Dendritic cell treated with granulocyte-macrophage colony-stimulating factor and Interleukin-4, amounts not matched to agents 40 ng/mL and 50 ng/mL, for 4 days (primary cell): Measurements from ENCODE around the gene SETX.
A peak's percentile ranks its signal among the peaks of the same experiment; 100 is the strongest.

Experiments used
- H3K27ac Mint-ChIP-seq: one replicate; pipeline ENCODE4 v1.8.0; 2022; ENCODE audit warnings: mild to moderate bottlenecking, mixed read lengths
- H3K27me3 Mint-ChIP-seq: one replicate; pipeline ENCODE4 v1.8.0; 2022; ENCODE audit warnings: mild to moderate bottlenecking, mixed read lengths
- H3K36me3 Mint-ChIP-seq: one replicate; pipeline ENCODE4 v1.8.0; 2022; ENCODE audit warnings: low read depth, mixed read lengths
- H3K4me1 Mint-ChIP-seq: one replicate; pipeline ENCODE4 v1.8.0; 2022; ENCODE audit warnings: low read depth, mixed read lengths
- H3K4me3 Mint-ChIP-seq: one replicate; pipeline ENCODE4 v1.8.0; 2022; ENCODE audit warnings: mild to moderate bottlenecking, moderate library complexity, mixed read lengths
- H3K9me3 Mint-ChIP-seq: one replicate; pipeline ENCODE4 v1.8.0; 2022; ENCODE audit warnings: mixed read lengths
- intact Hi-C: fragments of 100-400 bp; cut with micrococcal nuclease; formaldehyde crosslinking; loops from one replicate; pipeline ENCODE4 v1.15.0; 2022

Gene SETX

DNA sequence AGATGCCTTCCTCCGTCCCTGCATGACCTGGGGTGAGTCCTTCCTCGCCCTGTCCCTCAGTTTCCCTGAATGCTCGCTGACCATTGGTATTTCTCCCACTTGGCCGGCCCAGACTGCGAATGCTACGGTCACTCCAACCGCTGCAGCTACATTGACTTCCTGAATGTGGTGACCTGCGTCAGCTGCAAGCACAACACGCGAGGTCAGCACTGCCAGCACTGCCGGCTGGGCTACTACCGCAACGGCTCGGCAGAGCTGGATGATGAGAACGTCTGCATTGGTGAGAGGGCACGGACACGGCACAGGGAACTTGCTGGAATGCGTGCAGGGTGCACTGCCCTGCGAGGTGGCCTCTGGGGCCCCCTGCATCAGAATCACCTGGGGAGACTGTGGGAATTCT, 115.8 kb downstream of the SETX start:
- intact Hi-C loops: loop anchor here (5.0 kb wide), 1 partner anchor 477 kb away; no protein-coding TSS in a partner anchor
- Mint-ChIP-seq H3K27me3 (peaks cover 57% of the 10 kb centered on the region), H3K4me1 (peaks cover 56% of the 10 kb centered on the region), H3K4me3 (no peak overlapping the region), H3K36me3 (peaks cover 11% of the 10 kb centered on the region), H3K27ac (peak overlapping the region; percentile 49), H3K9me3 (no peaks in the 10 kb centered on the region)

DNA sequence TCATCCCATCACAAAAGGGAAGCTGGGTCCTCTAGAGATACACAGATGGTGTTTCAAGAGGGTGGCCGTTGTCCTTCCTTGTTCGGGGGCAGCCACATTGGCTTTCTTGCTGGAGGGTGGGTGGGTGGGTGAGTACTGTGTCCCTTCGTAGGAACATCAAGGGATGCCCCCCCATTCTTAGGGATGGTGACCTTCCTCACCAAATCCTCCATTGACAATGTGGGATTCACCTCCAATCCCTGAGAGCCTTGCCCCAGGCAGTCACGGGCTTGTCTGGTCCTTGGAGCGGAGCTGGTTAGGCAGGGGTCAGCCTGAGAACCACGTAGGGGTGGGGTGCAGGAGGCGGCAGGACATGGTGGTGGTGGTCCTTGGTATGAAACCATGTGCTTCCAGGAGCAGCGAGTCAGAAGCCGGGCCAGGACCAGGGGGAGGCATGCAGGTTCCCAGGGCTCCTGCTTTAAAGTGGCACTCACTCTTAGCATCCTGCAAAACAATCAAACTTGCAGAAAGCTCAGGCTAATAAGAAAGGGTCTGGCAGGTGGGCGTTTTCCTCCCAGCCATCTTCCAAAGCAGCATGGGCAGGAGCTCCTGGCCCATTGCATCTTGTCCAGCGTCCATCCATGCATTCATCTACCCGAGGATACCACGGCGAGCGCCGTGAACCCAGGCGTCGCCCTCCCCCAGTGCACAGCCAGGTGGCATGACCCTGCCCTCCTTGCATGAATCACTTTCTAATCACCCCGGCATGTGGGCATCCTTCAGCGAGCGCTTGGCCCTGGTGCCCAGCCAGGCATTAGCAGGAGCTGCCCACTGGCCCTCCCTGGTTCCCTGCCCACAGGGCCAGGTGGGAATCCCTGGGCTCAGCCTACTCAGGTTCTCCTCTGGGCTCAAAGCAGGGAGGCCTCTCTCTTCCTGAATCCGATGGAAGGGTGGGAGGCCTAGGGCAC, 116.5 kb downstream of the SETX start:
- peaks cover 50% of the 10 kb centered on the region for H3K27me3 Mint-ChIP-seq
- H3K27ac Mint-ChIP-seq: peak overlapping the region; percentile 49
- intact Hi-C loops: loop anchor here (5.0 kb wide), 1 partner anchor 476 kb away; no protein-coding TSS in a partner anchor
- peaks cover 51% of the 10 kb centered on the region for H3K4me1 Mint-ChIP-seq
- H3K9me3 Mint-ChIP-seq: no peaks in the 10 kb centered on the region
- H3K36me3 Mint-ChIP-seq: peaks cover 11% of the 10 kb centered on the region
- H3K4me3 Mint-ChIP-seq: no peak overlapping the region

DNA sequence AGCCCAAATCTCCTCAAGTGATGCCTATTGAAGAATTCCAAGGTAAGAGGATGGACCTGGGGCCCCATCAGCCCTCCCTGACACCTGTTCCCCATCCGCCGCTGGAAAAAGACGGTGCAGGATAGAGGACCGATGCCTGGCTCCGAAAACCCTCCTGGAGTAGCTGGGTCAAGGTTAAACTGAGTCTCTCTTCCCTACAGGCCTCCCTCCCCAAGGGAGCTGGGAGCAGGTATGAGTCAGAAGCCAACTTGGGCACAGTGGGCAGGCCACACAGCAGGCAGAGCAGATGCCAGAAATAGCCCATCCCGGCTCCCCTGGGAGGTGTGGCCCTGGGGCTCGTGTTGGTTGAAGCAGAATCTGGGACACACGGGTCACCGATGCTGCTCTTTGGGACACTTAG, 117.3 kb downstream of the SETX start:
- Mint-ChIP-seq H3K4me3 (no peak overlapping the region), H3K27ac (no peak overlapping the region), H3K36me3 (peaks cover 11% of the 10 kb centered on the region), H3K9me3 (no peaks in the 10 kb centered on the region), H3K27me3 (peaks cover 45% of the 10 kb centered on the region), H3K4me1 (peaks cover 45% of the 10 kb centered on the region)
- intact Hi-C loops: loop anchor here (5.0 kb wide), 1 partner anchor 475 kb away; no protein-coding TSS in a partner anchor

DNA sequence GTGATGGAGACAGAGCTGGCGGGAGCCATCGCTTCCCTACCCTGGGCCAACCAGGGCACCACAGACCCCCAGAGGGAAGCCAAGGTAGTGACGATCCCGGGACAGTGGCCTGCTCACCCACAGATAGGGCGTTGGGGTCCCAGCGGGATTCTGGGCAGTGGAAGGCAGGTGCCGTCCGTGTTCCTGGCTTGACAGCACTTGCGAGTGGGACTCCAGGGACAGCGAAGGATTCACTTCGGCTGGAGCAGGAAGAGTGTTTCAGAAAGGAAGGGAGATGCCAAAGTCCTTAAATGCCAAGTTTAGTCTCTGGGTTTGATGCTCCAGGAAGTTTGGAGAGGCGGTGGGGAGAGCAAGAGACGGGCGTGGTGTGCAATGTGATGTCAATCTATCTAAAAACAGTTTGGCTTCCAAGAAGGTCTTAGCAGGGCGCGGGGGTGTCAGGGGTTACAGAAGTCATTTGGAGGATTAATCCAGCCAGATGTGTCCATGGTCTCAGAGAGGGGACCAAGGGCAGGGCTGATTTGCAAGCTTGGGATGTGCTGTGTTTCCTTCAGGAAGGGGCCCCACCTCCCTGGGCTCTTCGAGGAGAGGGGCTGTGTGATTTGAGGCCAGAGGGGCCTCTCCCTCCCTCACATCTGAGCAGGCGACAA, 118.0 kb downstream of the SETX start:
- H3K27me3 Mint-ChIP-seq: peaks cover 43% of the 10 kb centered on the region
- H3K4me3 Mint-ChIP-seq: no peak overlapping the region
- H3K9me3 Mint-ChIP-seq: no peaks in the 10 kb centered on the region
- no peak overlapping the region for H3K27ac Mint-ChIP-seq
- intact Hi-C loops: loop anchor here (1.0 to 5.0 kb wide), 2 partner anchors 66 to 474 kb away; no protein-coding TSS in a partner anchor
- peaks cover 41% of the 10 kb centered on the region for H3K4me1 Mint-ChIP-seq
- H3K36me3 Mint-ChIP-seq: peaks cover 6% of the 10 kb centered on the region

DNA sequence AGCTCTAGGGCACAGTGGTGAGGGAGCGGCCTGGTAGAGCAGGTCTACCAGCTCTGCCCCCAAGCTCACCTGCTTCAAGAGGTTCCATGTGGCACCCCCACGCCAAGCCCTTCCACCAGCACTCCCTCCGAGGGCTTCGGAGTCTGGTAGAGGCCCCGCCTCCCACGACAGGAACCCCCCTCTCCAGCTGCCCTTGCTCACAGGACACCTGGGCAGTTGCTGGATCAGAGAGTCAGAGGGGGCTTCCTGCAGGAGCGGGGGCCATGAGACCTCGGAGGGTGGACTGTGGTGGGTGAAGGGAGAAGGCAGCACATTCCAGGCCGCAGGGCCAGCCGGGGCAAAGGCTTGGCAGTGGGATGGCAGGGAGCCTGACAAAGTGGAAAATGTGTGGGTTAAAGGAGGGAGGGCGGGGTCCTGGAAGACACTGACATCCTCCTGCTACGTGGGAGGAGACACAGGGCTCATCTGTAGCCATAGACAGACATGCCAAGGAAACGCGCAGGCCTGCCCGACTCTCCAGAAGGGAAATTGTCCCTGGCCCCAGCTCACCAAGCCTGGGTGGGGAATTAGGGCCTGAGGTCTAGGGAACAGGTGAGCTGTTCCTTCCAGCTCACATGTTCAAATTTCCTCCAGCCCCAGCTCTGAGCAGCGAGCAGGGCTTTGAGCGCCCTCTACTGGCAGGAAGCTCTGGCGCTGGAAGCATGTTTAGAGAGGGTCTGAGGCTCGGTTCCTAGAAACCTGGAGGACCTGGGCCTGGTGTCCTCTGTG, 118.7 kb downstream of the SETX start:
- intact Hi-C loops: loop anchor here (1.0 to 5.0 kb wide), 2 partner anchors 66 to 474 kb away; no protein-coding TSS in a partner anchor
- Mint-ChIP-seq H3K36me3 (peaks cover under 1% of the 10 kb centered on the region), H3K9me3 (no peaks in the 10 kb centered on the region), H3K27ac (no peak overlapping the region), H3K4me3 (no peak overlapping the region), H3K27me3 (peaks cover 44% of the 10 kb centered on the region), H3K4me1 (peaks cover 36% of the 10 kb centered on the region)

DNA sequence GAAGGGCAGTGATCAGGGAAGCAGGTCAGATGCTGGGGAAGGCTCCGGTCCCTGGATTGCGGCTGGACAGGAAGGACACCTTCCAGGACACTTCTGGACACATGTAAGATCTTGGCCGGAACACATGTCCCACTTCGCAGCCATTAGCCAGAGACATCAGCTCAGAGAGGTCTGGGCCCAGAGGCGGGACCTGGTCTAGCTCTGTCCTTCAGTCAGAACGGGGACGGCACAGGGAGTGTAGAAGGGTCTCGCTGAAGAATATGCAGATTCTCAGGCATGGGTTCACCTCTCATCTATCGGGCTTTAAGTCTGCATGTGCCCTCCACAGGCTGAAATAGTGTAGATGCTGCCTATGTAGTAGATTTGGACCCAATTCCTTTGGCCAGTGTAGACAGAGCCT, 119.7 kb downstream of the SETX start:
- intact Hi-C loops: loop anchor here (5.0 kb wide), 1 partner anchor 473 kb away; no protein-coding TSS in a partner anchor
- Mint-ChIP-seq H3K27me3 (peaks cover 44% of the 10 kb centered on the region), H3K9me3 (no peaks in the 10 kb centered on the region), H3K4me3 (no peak overlapping the region), H3K4me1 (peaks cover 28% of the 10 kb centered on the region), H3K36me3 (no peaks in the 10 kb centered on the region), H3K27ac (no peak overlapping the region)

DNA sequence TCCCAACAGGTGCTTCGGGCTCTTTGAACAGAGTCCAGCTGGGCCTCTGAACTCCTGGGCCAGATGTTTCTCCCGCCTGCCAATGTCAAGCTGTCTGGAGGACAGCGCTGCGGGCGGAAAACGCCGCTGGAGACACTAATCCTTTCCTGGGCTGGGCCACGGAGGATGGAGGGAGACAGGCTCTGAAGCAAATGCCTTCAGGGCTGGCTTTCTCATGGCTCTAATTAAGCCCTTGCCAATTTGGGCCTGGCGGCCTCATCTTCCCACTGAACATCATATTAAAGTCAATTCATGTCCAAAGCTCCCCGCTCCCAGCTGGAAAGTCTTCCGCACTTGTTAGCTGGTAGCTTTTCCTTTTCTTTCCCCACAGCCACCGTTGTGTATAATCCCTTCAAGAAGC, 120.3 kb downstream of the SETX start:
- Mint-ChIP-seq H3K4me1 (peaks cover 22% of the 10 kb centered on the region), H3K36me3 (no peaks in the 10 kb centered on the region), H3K4me3 (no peak overlapping the region), H3K9me3 (no peaks in the 10 kb centered on the region), H3K27ac (no peak overlapping the region), H3K27me3 (peaks cover 44% of the 10 kb centered on the region)
- intact Hi-C loops: no loop called here

DNA sequence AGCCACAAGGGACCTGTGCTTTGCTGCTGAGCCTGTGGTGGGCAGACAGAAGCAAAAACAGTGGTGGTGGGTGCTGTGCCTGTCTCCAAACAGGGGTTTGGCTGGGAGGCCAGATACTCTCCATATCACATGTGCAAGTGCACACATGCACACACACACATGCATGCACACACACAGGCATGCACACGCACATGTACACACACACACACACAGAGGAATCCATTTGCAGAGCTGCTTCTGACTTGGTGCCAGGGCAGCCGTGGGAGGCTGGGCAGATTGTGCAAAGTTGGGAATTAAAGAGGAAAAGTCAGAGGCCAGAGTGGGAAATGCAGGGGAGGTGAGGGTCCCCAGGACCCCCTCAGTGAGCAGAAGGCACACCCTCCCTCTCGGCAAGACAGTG, 121.6 kb downstream of the SETX start:
- Mint-ChIP-seq H3K27me3 (peaks cover 36% of the 10 kb centered on the region), H3K4me3 (no peak overlapping the region), H3K27ac (no peak overlapping the region), H3K9me3 (no peaks in the 10 kb centered on the region), H3K4me1 (peaks cover 10% of the 10 kb centered on the region), H3K36me3 (no peaks in the 10 kb centered on the region)
- intact Hi-C loops: no loop called here

DNA sequence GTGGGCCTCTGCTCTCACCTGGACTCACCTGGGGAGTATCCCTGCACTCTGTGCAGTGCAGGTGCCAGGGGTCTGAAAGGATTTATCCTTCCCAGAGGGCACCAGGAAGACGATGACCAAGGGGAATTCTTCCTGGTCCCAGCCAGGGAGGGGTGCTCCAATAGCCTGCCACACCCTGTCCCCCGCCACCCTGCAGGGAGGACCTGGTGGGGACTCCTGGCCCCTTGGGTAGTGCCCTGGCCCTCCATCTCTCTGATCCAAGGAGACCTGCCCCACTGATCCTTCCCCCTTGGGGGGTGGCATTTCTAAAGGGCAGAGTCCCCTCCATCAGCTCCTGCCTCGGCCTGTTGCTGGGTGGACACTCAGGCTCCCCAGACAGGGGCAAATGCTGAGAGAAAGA, 122.3 kb downstream of the SETX start:
- Mint-ChIP-seq H3K27ac (no peak overlapping the region), H3K27me3 (peaks cover 31% of the 10 kb centered on the region), H3K4me3 (no peak overlapping the region), H3K9me3 (no peaks in the 10 kb centered on the region), H3K36me3 (no peaks in the 10 kb centered on the region), H3K4me1 (peaks cover 10% of the 10 kb centered on the region)
- intact Hi-C loops: no loop called here

DNA sequence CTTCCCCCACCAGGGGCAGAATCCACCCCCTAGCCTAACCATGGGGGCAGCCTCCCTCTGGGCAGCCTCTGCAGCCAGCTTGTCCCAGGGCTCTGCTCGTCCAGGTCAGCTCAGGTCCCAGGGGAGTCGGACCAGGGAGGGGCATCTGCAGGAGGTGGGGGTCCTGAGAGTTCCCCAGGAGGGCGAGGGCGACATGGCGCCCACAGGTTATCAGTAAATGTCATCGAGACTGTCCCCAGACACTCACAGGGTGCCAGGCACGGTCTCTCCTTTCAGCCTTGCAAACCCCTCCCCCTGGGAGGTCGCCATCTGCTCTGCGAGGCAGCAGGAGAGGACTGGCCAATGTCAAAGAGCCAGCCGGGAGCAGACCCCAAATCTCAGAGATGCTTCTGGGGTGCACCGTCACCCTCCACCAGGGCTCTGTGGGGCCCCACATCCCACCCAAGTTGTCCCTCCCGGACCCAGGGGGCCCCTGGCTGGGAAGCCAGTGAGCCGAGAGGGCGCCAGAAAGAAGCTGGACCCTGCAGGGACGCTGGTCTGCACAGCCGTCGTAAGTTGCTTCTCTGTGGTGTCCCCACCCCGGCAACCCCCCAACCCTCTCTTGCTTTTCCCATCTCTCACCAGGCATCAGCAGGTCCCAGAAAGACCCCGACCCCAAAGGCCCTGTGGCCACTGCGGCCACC, 123.6 kb downstream of the SETX start:
- peaks cover 23% of the 10 kb centered on the region for H3K27me3 Mint-ChIP-seq
- no peak overlapping the region for H3K4me3 Mint-ChIP-seq
- intact Hi-C loops: no loop called here
- H3K36me3 Mint-ChIP-seq: no peaks in the 10 kb centered on the region
- peaks cover 8% of the 10 kb centered on the region for H3K4me1 Mint-ChIP-seq
- H3K9me3 Mint-ChIP-seq: no peaks in the 10 kb centered on the region
- H3K27ac Mint-ChIP-seq: no peak overlapping the region

DNA sequence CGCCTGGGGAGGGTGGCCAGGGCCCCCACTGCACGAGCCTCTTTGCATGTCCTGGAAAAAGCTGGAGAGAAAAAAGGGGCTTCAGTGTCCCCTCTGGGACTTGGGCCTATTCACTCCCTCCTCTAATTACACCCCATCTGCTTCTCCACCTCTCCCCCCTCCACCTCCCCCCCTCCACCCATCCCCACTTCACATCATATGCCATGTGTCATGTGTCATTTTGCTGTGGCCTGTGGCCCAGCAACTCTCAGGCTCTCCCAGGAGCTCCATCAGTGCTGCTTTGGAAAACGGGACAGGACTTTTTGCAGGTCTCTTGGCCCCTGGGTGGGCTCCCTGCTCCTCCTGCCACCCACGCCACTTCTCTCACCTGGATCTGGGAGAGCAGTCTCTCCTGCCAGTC, 124.2 kb downstream of the SETX start:
- Mint-ChIP-seq H3K4me3 (no peak overlapping the region), H3K9me3 (no peaks in the 10 kb centered on the region), H3K27ac (no peak overlapping the region), H3K27me3 (peaks cover 20% of the 10 kb centered on the region), H3K36me3 (no peaks in the 10 kb centered on the region), H3K4me1 (peaks cover 3% of the 10 kb centered on the region)
- intact Hi-C loops: no loop called here

DNA sequence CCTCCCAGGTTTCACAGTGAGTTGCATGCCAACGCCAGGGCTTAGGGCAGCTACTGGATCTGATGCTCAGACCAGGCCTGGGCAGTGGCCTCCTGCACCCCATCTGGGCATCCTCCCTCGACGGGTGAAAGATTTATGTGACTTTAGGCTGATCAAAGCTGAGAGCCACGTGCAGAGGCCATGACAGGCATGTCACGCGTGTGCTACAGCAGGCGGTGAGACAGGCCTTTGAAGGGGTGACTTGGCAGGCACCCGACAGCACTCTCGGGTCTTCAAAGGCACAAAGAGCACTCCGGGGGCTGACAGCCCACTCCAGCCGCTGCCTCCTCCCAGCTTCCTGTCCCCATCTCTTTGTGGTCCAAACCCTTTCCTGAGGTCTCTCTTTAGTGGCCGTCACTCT, 126.7 kb downstream of the SETX start:
- peaks cover 8% of the 10 kb centered on the region for H3K27me3 Mint-ChIP-seq

More for the DNA sequence above, 126.7 kb downstream of the SETX start:
- intact Hi-C loops: no loop called here
- Mint-ChIP-seq H3K4me3 (no peak overlapping the region), H3K4me1 (peaks cover 19% of the 10 kb centered on the region), H3K27ac (no peak overlapping the region), H3K9me3 (no peaks in the 10 kb centered on the region), H3K36me3 (no peaks in the 10 kb centered on the region)
